H1 (cell line): ENCODE measurements around the gene SIGLEC7. TPM values are rescaled to one million over a fixed set of nuclear protein-coding genes. Genes with fewer than 3 reads are reported as not detected.
A peak's percentile ranks its signal among the peaks of the same experiment; 100 is the strongest.

ENCODE experiments used
- CTCF ChIA-PET: fragments of 300-600 bp; sonication (Branson Sonifier 250); formaldehyde crosslinking; loops from one replicate; lab custom pipeline; 2021; ENCODE audit not compliant: partially characterized antibody; lab: Charles Lee
- POLR2A ChIA-PET: fragments of 300-600 bp; sonication (Branson Sonifier 250); formaldehyde crosslinking; loops from one replicate; lab custom pipeline; 2021; ENCODE audit warnings: inconsistent platforms; ENCODE audit not compliant: partially characterized antibody; lab: Charles Lee
- DNase-seq, 2 experiments: peaks; one replicate each; pipeline versions ENCODE4 v3.0.0 to v3.0.0-alpha.2; 2010 to 2022; ENCODE audit warnings: low spot score in 2 of 2, low read depth in 1 of 2, mixed read lengths in 1 of 2
- FAIRE-seq: peaks from 2 replicates; lab custom pipeline; 2011; peaks lifted over from hg19 to GRCh38; lab: Jason Lieb, UNC
- H2AFZ ChIP-seq: 2 replicates; pipeline ENCODE4 v1.8.1; 2012; ENCODE audit warnings: low read length, inconsistent platforms
- H2AK5ac ChIP-seq: 2 replicates; pipeline ENCODE4 v1.6.1; 2013; ENCODE audit warnings: low read depth, low read length
- H2BK120ac ChIP-seq: replicated peaks from 2 replicates; pipeline ENCODE3; 2013; ENCODE audit warnings: low read depth, low read length, inconsistent platforms
- H2BK12ac ChIP-seq: 2 replicates; pipeline ENCODE4 v1.6.1; 2013; ENCODE audit warnings: low read depth, low read length
- H2BK15ac ChIP-seq: 2 replicates; pipeline ENCODE4 v1.6.1; 2013; ENCODE audit warnings: low read length
- H2BK20ac ChIP-seq: 2 replicates; pipeline ENCODE4 v1.6.1; 2013; ENCODE audit warnings: low read length
- H2BK5ac ChIP-seq: 2 replicates; pipeline ENCODE4 v1.6.1; 2013; ENCODE audit warnings: low read depth, low read length
- H3K14ac ChIP-seq: 2 replicates; pipeline ENCODE4 v1.6.1; 2013; ENCODE audit warnings: inconsistent platforms; ENCODE audit not compliant: insufficient read length
- H3K18ac ChIP-seq: 2 replicates; pipeline ENCODE4 v1.6.1; 2013; ENCODE audit warnings: low read length; ENCODE audit errors: extremely low read depth
- H3K23ac ChIP-seq: 2 replicates; pipeline ENCODE4 v1.6.1; 2013; ENCODE audit warnings: inconsistent platforms; ENCODE audit not compliant: insufficient read length
- H3K23me2 ChIP-seq: 2 replicates; pipeline ENCODE4 v1.6.1; 2013; ENCODE audit warnings: low read depth, low read length
- H3K27ac ChIP-seq: 2 replicates; pipeline ENCODE4 v1.6.1; 2011; ENCODE audit warnings: low read depth, low read length, inconsistent platforms
- H3K27me3 ChIP-seq, 4 experiments: replicated peaks in 1 of 4; 1 replicate in 1 of 4; 2 replicates in 3 of 4; pipeline versions ENCODE4 v1.6.1 to v1.8.1; 2011 to 2013; ENCODE audit warnings: low read length in 3 of 4, mild to moderate bottlenecking in 3 of 4, inconsistent platforms in 2 of 4, mixed read lengths in 2 of 4, moderate library complexity in 1 of 4; ENCODE audit not compliant: control insufficient read depth in 3 of 4, insufficient read depth in 3 of 4; ENCODE audit errors: extremely low read depth in 1 of 4
- H3K36me3 ChIP-seq, 4 experiments: 2 replicates each; pipeline versions ENCODE4 v1.6.1 to v1.8.1; 2011 to 2013; ENCODE audit warnings: mild to moderate bottlenecking in 4 of 4, low read length in 3 of 4, moderate library complexity in 2 of 4, control low read depth in 1 of 4, inconsistent platforms in 1 of 4; ENCODE audit not compliant: insufficient read depth in 4 of 4, control insufficient read depth in 2 of 4
- H3K4ac ChIP-seq: replicated peaks from 2 replicates; pipeline ENCODE3; 2013; ENCODE audit warnings: low read length, low read depth, mixed read lengths, inconsistent platforms; ENCODE audit not compliant: insufficient read length
- H3K4me1 ChIP-seq, 4 experiments: replicated peaks in 1 of 4; 1 replicate in 1 of 4; 2 replicates in 3 of 4; pipeline versions ENCODE4 v1.6.1 to v1.8.1; 2011 to 2013; ENCODE audit warnings: low read length in 3 of 4, inconsistent platforms in 2 of 4, mixed read lengths in 1 of 4; ENCODE audit not compliant: insufficient read depth in 4 of 4, control insufficient read depth in 3 of 4
- H3K4me2 ChIP-seq, 2 experiments: 2 replicates each; pipeline versions ENCODE4 v1.6.1 to v1.8.1; 2011 to 2013; ENCODE audit warnings: low read depth in 2 of 2, low read length in 2 of 2, control low read depth in 1 of 2, inconsistent platforms in 1 of 2, mild to moderate bottlenecking in 1 of 2; ENCODE audit not compliant: insufficient read depth in 1 of 2
- H3K4me3 ChIP-seq, 4 experiments: fragments of 200-600, 300-600 bp in 1 of 4; sonication (generic), shearing (Covaris generic), sonication (Bioruptor Twin) in 1 of 4; 2 replicates each; pipeline versions ENCODE4 v1.5.1 to v1.8.1; 2011 to 2016; ENCODE audit warnings: low read length in 4 of 4, low read depth in 3 of 4, control low read depth in 2 of 4, inconsistent platforms in 2 of 4, mild to moderate bottlenecking in 2 of 4, mixed read lengths in 1 of 4, moderate library complexity in 1 of 4; ENCODE audit not compliant: insufficient read depth in 2 of 4; ENCODE audit errors: extremely low read depth in 1 of 4
- H3K56ac ChIP-seq: replicated peaks from 2 replicates; pipeline ENCODE3; 2013; ENCODE audit warnings: low read depth, mild to moderate bottlenecking, mixed read lengths, low read length, inconsistent platforms; ENCODE audit not compliant: insufficient read length
- H3K79me1 ChIP-seq: 2 replicates; pipeline ENCODE4 v1.6.1; 2013; ENCODE audit warnings: low read depth, low read length, control low read depth
- H3K79me2 ChIP-seq, 2 experiments: 2 replicates each; pipeline versions ENCODE4 v1.6.1 to v1.8.1; 2012 to 2013; ENCODE audit warnings: low read length in 2 of 2, mild to moderate bottlenecking in 2 of 2, inconsistent platforms in 1 of 2; ENCODE audit not compliant: insufficient read depth in 2 of 2, control insufficient read depth in 1 of 2
- H3K9ac ChIP-seq, 4 experiments: replicated peaks in 1 of 4; 1 replicate in 1 of 4; 2 replicates in 3 of 4; pipeline versions ENCODE4 v1.6.1 to v1.8.1; 2011 to 2013; ENCODE audit warnings: low read depth in 3 of 4, low read length in 3 of 4, control low read depth in 2 of 4, mild to moderate bottlenecking in 2 of 4, moderate library complexity in 2 of 4, inconsistent platforms in 1 of 4; ENCODE audit errors: extremely low read depth in 1 of 4
- H3K9me3 ChIP-seq, 2 experiments: 2 replicates each; pipeline versions ENCODE4 v1.6.1 to v1.8.1; 2012 to 2013; ENCODE audit warnings: mild to moderate bottlenecking in 2 of 2, moderate library complexity in 2 of 2, control low read depth in 1 of 2, inconsistent platforms in 1 of 2, low read depth in 1 of 2, low read length in 1 of 2, mixed read lengths in 1 of 2; ENCODE audit not compliant: insufficient read depth in 2 of 2
- H4K20me1 ChIP-seq, 2 experiments: replicated peaks in 1 of 2; 2 replicates each; pipeline versions ENCODE3 to v1.8.1; 2011 to 2013; ENCODE audit warnings: inconsistent platforms in 2 of 2, low read length in 2 of 2, mild to moderate bottlenecking in 1 of 2; ENCODE audit not compliant: insufficient read depth in 2 of 2, control insufficient read depth in 1 of 2
- H4K5ac ChIP-seq: 2 replicates; pipeline ENCODE4 v1.6.1; 2013; ENCODE audit warnings: low read length, low read depth, mixed read lengths, inconsistent platforms; ENCODE audit not compliant: insufficient read length
- H4K8ac ChIP-seq: 2 replicates; pipeline ENCODE4 v1.8.0; 2013; ENCODE audit warnings: mild to moderate bottlenecking, moderate library complexity, low read length, inconsistent platforms; ENCODE audit not compliant: insufficient read depth; ENCODE audit errors: extremely low read depth
- H4K91ac ChIP-seq: replicated peaks from 2 replicates; pipeline ENCODE3; 2013; ENCODE audit warnings: low read length, mixed read lengths, inconsistent platforms; ENCODE audit not compliant: insufficient read length
- ASH2L ChIP-seq: fragments of 200-600, 300-600 bp; sonication (generic); IDR thresholded peaks from one replicate; pipeline ENCODE4 v1.7.1; 2017; ENCODE audit warnings: low read length
- CHD2 ChIP-seq: IDR thresholded peaks from 2 replicates; pipeline ENCODE4 v1.6.1; 2012; ENCODE audit warnings: low read length, improper control_type of control experiment
- CREB1 ChIP-seq: IDR thresholded peaks from 2 replicates; pipeline ENCODE4 v1.6.1; 2012; ENCODE audit warnings: inconsistent platforms
- CTBP2 ChIP-seq: IDR thresholded peaks from 2 replicates; pipeline ENCODE4 v1.7.0; 2011; ENCODE audit warnings: borderline replicate concordance, mild to moderate bottlenecking, moderate library complexity, mixed read lengths, low read length; ENCODE audit not compliant: insufficient read depth, insufficient read length
- HDAC2 ChIP-seq, 2 experiments: fragments of 300-600 bp in 1 of 2; sonication (generic) in 1 of 2; IDR thresholded peaks; 2 replicates each; pipeline ENCODE4 v1.6.1; 2011 to 2012; ENCODE audit warnings: low read depth in 2 of 2, low read length in 2 of 2, mild to moderate bottlenecking in 2 of 2, moderate library complexity in 2 of 2, borderline replicate concordance in 1 of 2, inconsistent platforms in 1 of 2
- JUN ChIP-seq: IDR thresholded peaks from 2 replicates; pipeline ENCODE4 v1.6.1; 2011; ENCODE audit warnings: low read depth, mild to moderate bottlenecking, improper control_type of control experiment, low read length
- KDM4A ChIP-seq: IDR thresholded peaks from one replicate; pipeline ENCODE4 v1.7.1; 2012; ENCODE audit warnings: low read depth, mild to moderate bottlenecking, moderate library complexity, low read length, inconsistent platforms; ENCODE audit not compliant: severe bottlenecking
- MAFK ChIP-seq: IDR thresholded peaks from 2 replicates; pipeline ENCODE4 v1.6.1; 2012; ENCODE audit warnings: low read depth, mild to moderate bottlenecking, improper control_type of control experiment, low read length
- RXRA ChIP-seq: IDR thresholded peaks from 2 replicates; pipeline ENCODE4 v1.6.1; 2011; ENCODE audit warnings: low read depth, mild to moderate bottlenecking, low read length, moderate library complexity; ENCODE audit not compliant: insufficient read depth
- SP2 ChIP-seq: IDR thresholded peaks from 2 replicates; pipeline ENCODE4 v1.6.1; 2012; ENCODE audit warnings: mild to moderate bottlenecking, low read length, inconsistent platforms
- TCF12 ChIP-seq: IDR thresholded peaks from 2 replicates; pipeline ENCODE4 v1.6.1; 2011; ENCODE audit warnings: low read depth, mild to moderate bottlenecking, low read length
- WGBS, 2 experiments: shearing (Covaris generic) in 1 of 2; methylation state at CpG; one replicate each; pipeline versions ENCODE4 v1.1.6 to v1.1.7; 2013 to 2015; ENCODE audit warnings: low lambda C conversion rate in 2 of 2, mixed read lengths in 2 of 2, inconsistent platforms in 1 of 2, low coverage in 1 of 2, missing lambda C conversion rate in 1 of 2; ENCODE audit not compliant: insufficient replicate concordance in 2 of 2, insufficient coverage in 1 of 2, insufficient read length in 1 of 2; ENCODE audit errors: extremely low coverage in 1 of 2, missing lambda C conversion rate in 1 of 2; 5-methylcytosine and 5-hydroxymethylcytosine counted together
- polyA plus RNA-seq, 7 experiments: library from polyadenylated mRNA; depleted of rRNA in 3 of 7; stranded (reverse) in 5 of 7; unstranded in 2 of 7; fragments of >200 nt in 5 of 7; fragments of 200-250 nt in 2 of 7; gene quantifications; 1 replicate in 5 of 7; 2 replicates in 1 of 7; 4 replicates in 1 of 7; pipeline versions ENCODE4 v1.2.1 to v1.2.3, GENCODE V29; 2011 to 2013; ENCODE audit warnings: missing spikeins in 2 of 7, mixed read lengths in 2 of 7
- total RNA-seq: library from RNA; stranded (reverse); fragmentation: NEBNext Ultra II Directional; extraction: Animal tissue kit (Norgen Biotek cat#: 25700); gene quantifications from 2 replicates; pipeline ENCODE4 v1.2.1, GENCODE V29; 2021
- TF ChIP-seq, protein P1 (sequence below): IDR thresholded peaks from 2 replicates; pipeline ENCODE4 v1.6.1; 2012; ENCODE audit warnings: low read length, inconsistent platforms

SIGLEC7 gene
- total and polyA plus RNA-seq, 2 of the 8 experiments (the other 6 are each of a cell fraction or from before 2014, with no cell fraction given): not detected

DNA sequence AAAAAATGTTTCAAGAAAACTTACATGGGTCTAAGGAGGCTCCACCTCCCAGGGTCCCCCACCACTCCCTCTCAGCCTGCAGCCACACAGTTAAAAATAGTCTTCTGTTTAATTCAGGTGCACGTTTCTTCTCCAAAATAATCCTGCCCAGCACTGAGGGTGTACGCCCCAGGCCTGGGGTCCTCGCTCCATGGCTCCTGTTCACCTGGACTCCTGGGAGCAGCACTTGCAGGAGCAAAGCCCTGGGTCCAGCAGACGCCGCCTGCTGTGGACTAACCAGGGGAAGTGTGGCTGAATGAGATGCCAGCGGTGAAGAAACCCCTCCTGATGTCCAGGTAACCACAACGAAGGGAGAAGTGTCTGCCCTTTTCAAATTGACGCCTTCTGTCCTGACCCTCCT is 41.5 kb downstream of the SIGLEC7 start:
- no peak for FAIRE-seq
- H2BK5ac ChIP-seq: no peak overlapping the region
- no peaks in the 10 kb centered on the region for H3K79me1 ChIP-seq
- 86% methylated on average over 8 of the region's 8 CpGs; no CpG with 5 or more reads in 1 of the 2 experiments for WGBS, 2 experiments
- H2BK20ac ChIP-seq: no peak overlapping the region
- no peak overlapping the region for H3K27ac ChIP-seq
- no peak overlapping the region for H4K8ac ChIP-seq
- no peaks in the 10 kb centered on the region; a peak in 1 of 8 replicates for H3K36me3 ChIP-seq
- H3K4me1 ChIP-seq: peaks cover 0 to 3% (median 0%) of the 10 kb centered on the region in 4 experiments; a peak in 3 of 7 replicates
- H4K5ac ChIP-seq: no peak overlapping the region
- H3K4ac ChIP-seq: no peak overlapping the region
- H3K14ac ChIP-seq: no peak overlapping the region
- H4K91ac ChIP-seq: no peak overlapping the region
- H2AK5ac ChIP-seq: no peak overlapping the region
- H2BK12ac ChIP-seq: 0 out of 2 replicates have a peak overlapping the region, but pooled peaks have one; percentile 3
- H3K79me2 ChIP-seq: no peaks in the 10 kb centered on the region
- H2BK120ac ChIP-seq: no peak overlapping the region
- CTCF ChIA-PET: no interaction called here
- H3K23ac ChIP-seq: no peak overlapping the region
- H3K4me2 ChIP-seq: no peak overlapping the region
- H3K27me3 ChIP-seq: peaks cover 0 to 13% (median 5%) of the 10 kb centered on the region in 4 experiments; a peak in 5 of 7 replicates
- H2AFZ ChIP-seq: no peak overlapping the region
- H2BK15ac ChIP-seq: no peak overlapping the region
- TF ChIP-seq, protein P1, sequence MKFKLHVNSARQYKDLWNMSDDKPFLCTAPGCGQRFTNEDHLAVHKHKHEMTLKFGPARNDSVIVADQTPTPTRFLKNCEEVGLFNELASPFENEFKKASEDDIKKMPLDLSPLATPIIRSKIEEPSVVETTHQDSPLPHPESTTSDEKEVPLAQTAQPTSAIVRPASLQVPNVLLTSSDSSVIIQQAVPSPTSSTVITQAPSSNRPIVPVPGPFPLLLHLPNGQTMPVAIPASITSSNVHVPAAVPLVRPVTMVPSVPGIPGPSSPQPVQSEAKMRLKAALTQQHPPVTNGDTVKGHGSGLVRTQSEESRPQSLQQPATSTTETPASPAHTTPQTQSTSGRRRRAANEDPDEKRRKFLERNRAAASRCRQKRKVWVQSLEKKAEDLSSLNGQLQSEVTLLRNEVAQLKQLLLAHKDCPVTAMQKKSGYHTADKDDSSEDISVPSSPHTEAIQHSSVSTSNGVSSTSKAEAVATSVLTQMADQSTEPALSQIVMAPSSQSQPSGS: no peak
- TF ChIP-seq JUN (no peak), CTBP2 (no peak), CHD2 (no peak), CREB1 (no peak), TCF12 (no peak), HDAC2 (IDR thresholded peaks at IDR 0.05; ENCODE audit: borderline replicate concordance in 1 of 2, low read depth in 2 of 2, low read length in 2 of 2) (no peak), MAFK (no peak), ASH2L (no peak), SP2 (no peak), RXRA (no peak), KDM4A (no peak)
- TF ChIP-seq, all 59 proteins: peak for 0
- Histone ChIP-seq H4K20me1 (no peaks in the 10 kb centered on the region), H3K18ac (no peak overlapping the region), H3K56ac (no peak overlapping the region), H3K9ac (no peak overlapping the region), H3K4me3 (no peak overlapping the region), H3K23me2 (no peaks in the 10 kb centered on the region), H3K9me3 (peaks cover 0 to 8% of the 10 kb centered on the region in 2 experiments; a peak in 1 of 4 replicates)
- DNase-seq: no peak
- POLR2A ChIA-PET: interaction anchor here (0.6 kb wide), 1 partner anchor 295 kb away, joined by 3 read pairs; no protein-coding TSS in a partner anchor
